A673 (cell line): ENCODE measurements around the gene ARHGEF7.

Experiments
- CTCF ChIP-seq: fragments of 300-800, 200-600 bp; sonication (generic); conservative IDR thresholded peaks from 2 replicates; pipeline ENCODE4 v1.5.1; 2017; ENCODE audit warnings: low read depth, mild to moderate bottlenecking, antibody characterized with exemption, low read length, moderate library complexity, mixed read lengths
- EZH2 ChIP-seq: fragments of 200-600 bp; sonication (generic); IDR thresholded peaks from 2 replicates; pipeline ENCODE4 v1.6.1; 2017; ENCODE audit warnings: borderline replicate concordance, low read depth, mild to moderate bottlenecking, mixed read lengths, antibody characterized with exemption, low read length; ENCODE audit not compliant: poor library complexity, severe bottlenecking

- no peak for TF ChIP-seq CTCF
- no peak for TF ChIP-seq EZH2
Observed at GRCh38 chr13:111239764-111240670, 124.9 kb downstream of the ARHGEF7 start.
